Stimulated activated CD8-positive, alpha-beta memory T cell treated with anti-CD3 and anti-CD28 coated beads, Interleukin-4, amount 100 ng/mL, for 4 hours (primary cell): ENCODE data around the gene TMSB15C.
"Not testable (repeated sequence)": the region's sequence is repeated elsewhere in the genome, so short reads cannot be mapped to it uniquely, and the experiment has no call there.

ENCODE experiments used
- DNase-seq, 2 donors: peaks; one replicate each; pipeline ENCODE4 v3.0.0-alpha.2; 2020; ENCODE audit warnings: low read depth in 2 of 2, low spot score in 1 of 2

TMSB15C gene

DNA sequence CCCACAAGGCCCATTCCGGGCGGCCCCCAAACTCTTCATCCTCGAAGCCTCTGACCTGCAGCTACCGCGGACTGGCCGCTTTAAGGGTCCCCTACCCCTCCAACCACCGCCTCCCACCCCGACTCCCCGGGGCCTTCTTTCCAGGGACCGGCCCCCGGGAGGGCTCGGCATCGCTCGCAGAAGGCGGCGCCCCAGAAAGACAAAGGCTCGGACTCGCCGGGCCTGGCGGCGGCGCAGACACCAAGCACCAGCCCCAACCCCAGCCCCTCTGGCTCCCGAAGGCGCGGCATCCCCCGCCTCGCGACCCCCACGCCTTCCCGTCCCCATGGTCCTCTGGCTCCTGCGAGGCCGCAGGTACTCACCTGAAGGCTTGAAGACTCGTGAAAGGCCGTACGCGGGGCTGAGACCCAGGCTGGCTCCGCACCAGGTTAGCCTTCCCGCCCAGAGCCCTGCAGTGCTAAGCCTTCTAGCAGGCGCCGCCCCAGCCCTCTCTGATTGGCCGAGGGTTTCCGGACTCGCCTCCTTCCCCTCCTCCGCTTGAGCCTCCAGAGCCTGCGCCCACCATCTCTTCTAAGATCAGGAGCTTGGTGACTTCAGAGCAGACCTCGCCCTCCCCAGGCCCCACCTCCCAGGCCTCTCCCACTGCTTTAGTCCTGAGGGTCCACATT, at the start of gene TMSB15C:
TMSB15C (minus strand) TSS at position 459 of the 668 bp plus-strand sequence.
- not testable (repeated sequence) for DNase-seq

DNA sequence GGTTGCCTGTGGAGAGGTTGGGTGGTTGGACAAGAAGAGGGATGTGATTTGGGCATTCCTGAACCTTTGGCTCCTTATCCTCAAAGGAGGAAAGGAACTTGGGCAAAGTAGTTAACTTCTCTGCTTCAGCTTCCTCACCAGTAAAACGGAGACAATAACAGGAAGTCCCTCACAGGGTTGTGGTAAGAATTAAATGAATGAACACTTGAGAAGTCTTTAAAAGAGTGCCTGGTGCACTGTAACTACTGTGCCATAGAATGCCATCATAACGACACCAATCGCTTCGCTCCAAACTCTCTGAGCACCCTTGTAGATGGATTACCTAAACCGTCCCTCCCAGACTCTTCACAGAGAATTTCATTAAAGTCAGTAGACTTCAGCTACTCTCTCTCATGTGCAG, 46.8 kb upstream of the TMSB15C start:
- no peak for DNase-seq

DNA sequence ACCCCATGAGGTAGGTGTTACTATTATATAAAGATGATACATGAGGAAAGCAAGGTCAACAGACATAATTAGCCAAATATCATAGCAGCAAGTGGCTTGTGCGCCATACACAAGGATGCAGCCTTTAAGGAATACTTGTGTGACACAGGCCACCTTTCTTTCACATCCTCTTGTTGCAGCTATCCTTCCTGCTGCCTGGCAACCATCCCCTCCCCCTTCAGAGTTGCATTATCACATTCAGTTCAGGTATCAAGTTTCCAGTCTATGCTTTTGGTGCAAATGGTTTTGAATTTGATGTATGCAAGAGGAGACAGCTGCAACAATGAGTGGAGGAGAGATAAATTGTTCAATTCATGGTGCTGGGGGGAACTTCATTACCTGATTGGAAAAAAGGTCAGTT, 42.7 kb upstream of the TMSB15C start:
- DNase-seq: no peak

GRCh38 chrX:104117759-104118158, 41.7 kb upstream of the TMSB15C start:
- no peak for DNase-seq

GRCh38 chrX:104113222-104113965, 37.4 kb upstream of the TMSB15C start:
- peak; percentile 9 to 13 for DNase-seq

- no peak for DNase-seq
Measured at GRCh38 chrX:104112326-104112951, 36.4 kb upstream of the TMSB15C start, which contains the start of gene ZCCHC18. Gene ZCCHC18 (plus strand): TSS chrX:104112523. CDS start chrX:104114112, 1,589 bp downstream.

DNA sequence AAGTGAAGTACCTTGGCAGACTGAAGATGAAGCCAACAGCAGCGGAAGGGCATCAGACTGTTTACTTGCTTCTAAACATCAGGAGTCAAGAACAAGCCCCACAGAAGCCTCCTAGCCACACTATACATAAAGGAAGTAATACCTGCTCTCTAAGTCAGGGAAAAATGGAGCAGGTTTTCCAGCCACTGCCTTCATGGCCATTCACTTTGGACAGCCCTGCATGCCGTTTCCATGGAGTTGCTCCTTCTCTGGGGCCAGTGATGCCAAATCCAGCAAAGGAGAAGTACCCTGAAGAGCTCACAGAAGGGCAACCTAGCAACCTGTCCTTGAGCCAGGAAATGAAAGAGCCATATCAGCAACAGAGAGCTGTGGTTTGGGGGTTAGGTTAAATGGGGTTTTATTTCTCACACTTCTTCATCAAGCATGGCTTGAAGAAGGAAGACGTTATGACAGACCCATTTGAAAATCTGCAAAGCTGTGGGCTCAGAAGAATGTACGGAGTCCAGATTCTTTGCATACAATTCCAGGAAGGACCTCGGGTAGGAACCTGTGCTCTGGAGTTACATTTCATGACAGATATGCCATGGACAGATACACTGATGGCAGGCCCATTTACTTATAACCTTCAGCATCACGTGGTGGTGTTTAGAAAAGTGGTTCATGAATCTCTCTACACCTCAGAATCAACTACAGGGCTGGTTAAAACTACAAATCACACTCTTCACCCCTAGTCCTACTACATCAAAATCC, 34.6 kb upstream of the TMSB15C start:
- not testable (repeated sequence) for DNase-seq

DNA sequence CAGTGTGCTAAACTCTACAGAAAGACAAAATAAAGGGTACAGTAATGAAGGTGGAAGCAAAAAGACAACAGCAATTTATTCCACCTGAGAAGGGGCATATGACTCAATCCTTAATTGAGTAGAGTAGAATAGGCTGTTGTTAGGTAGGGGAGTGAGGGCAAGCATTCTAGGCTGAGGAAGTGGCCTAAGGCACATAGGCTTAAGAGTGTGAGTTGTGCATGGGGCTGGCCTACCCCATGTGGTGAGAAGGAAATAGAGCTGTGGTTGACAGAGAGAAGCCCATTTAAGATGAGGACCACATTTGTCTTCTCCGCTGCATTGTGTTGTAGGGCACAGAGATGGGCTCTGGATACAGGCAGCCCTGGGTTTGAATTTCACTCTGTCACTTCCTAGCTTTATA, 32.9 kb upstream of the TMSB15C start:
- no peak for DNase-seq

- no peak for DNase-seq
Measured at GRCh38 chrX:104105330-104106262, 29.6 kb upstream of the TMSB15C start.

GRCh38 chrX:104104676-104105075, 28.6 kb upstream of the TMSB15C start:
- no peak for DNase-seq

DNA sequence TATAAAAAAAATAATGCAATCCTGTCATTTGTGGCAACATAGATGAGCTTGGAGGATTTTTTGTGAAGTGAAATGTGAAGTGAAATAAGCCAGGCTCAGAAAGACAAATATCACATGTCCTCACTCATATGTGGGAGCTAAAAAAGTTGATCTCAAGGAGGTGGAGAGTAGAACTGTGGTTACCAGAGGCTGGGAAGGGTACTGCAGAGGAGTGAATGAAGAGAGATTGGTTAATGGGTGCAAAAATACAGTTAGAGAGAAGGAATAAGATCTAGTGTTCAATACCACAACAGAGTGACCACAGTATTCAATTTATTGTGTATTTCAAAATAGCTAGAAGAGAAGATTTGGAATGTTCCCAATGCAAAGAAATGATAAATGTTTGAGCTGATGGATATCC, 22.9 kb upstream of the TMSB15C start:
- no peak for DNase-seq

- no peak for DNase-seq
Measured at GRCh38 chrX:104098151-104098808, 22.2 kb upstream of the TMSB15C start.

- DNase-seq: no peak
Measured at GRCh38 chrX:104085919-104086318, 9.9 kb upstream of the TMSB15C start.

- no peak for DNase-seq
Measured at GRCh38 chrX:104085477-104085876, 9.4 kb upstream of the TMSB15C start.

GRCh38 chrX:104084534-104085277, 8.7 kb upstream of the TMSB15C start:
- no peak for DNase-seq

- DNase-seq: no peak
Measured at GRCh38 chrX:104084063-104084462, 8.0 kb upstream of the TMSB15C start.

DNA sequence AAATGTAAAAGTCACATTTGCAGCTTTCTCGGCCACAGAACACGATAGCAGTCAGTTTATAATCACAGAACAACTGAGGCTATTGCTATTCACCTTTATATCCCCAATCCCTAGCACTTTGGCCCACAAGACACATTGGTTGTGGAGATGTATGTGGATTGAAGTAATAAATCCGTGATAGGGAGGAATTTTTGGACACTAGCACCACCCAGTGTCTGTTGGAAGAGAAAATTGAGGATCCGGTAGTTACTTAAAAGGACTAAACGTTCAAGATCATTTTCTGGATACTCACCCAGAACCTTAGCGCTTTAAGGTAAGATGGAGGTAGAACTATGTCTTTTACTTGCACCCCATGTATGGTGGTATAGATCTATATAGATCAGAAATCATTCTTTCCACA, 1.8 kb upstream of the TMSB15C start:
- not testable (repeated sequence) for DNase-seq

DNA sequence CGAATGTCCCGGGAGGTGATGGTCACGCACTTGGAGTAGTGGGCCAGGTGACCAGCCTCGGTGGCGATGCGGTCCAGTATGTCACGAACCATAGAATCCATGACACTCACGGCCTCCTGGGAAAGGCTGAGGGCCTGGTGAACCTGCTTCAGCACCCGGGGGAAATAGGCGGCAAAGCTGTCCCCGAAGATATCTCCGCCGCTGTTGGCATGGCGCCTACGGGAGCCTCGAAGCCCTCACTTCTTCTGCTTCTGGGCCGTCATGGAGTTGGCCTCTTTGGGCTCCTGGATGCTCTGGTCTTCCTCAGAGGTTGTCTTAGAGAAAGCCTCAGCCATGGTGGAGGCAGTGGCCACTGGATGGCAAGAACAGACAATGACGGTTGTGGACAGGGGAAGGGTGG, 13.4 kb downstream of the TMSB15C start:
- not testable (repeated sequence) for DNase-seq

- DNase-seq: not testable (repeated sequence)
Measured at GRCh38 chrX:104054956-104055355, 21.1 kb downstream of the TMSB15C start.
